GDM1 (cell line): ENCODE data around the gene TCFL5.

ENCODE experiments used
- DNase-seq: peaks from one replicate; lab custom pipeline; 2025; lab: John Stamatoyannopoulos, UW

Gene TCFL5

DNA sequence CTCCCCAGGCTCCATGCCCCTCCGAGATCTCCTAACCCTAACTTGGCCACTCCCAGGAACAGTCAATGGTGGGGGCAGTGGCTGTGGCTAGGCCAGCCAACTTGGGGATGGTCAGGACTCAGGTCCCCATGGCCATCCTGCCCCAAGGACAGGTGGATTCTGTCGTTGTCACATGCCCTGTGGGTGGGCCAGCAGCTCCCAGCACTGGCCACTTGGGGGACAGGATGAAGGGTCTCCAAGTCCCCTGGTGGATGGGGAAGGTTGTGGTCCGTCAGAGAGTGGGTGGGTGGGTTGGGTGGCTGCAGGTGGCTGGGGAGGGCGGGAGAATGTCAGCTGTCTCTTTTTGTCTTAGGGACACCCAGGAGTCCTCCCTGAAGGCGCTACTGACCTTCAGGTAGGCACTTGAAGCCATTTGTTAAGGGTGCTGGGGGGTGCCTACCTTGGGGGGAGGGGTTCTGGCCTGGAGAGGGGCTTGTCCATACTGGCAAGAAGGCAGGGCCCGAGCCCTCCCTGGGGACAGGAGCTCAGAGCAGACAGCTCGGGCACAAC, 39.3 kb downstream of the TCFL5 start:
- DNase-seq, result no peak

GRCh38 chr20:62821726-62822210, 39.9 kb downstream of the TCFL5 start:
- DNase-seq, result no peak

- no peak for DNase-seq
These were observed 40.5 kb downstream of the TCFL5 start for GRCh38 chr20:62820962-62821725.

- no peak for DNase-seq
These were observed 41.2 kb downstream of the TCFL5 start for GRCh38 chr20:62820208-62820961.

DNA sequence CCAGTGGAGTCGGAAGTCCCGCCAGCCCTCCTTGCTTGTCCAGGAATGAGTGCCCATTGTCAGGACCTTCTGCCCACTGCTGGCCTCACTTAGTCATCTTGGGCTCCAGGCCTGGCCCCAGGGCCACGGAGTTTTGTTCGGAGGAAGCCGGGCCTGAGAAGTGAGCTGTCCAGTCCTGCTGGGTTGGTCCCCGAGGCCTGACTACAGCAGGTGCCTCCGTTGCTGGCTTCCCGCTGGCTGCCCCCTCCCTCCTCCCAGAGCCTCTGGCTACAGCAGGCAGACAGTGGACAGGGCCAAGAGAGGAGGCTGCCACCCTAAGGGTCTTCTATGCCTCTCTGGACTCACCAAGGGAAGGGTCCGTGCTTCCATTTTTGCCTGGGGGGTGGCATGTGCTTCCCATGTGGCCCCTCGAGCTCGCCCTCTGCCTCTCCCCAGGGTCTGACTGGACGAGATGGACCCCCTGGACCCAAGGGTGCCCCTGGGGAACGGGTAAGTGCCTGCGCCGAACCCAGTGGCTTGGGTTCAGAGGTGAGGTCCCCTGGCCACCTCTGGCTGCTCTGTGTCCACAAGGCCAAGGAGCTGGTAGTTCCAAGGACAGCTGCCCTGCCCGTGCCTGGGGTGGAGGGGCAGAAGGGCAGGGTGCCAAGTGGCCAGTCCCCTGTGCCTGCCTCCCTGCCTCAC, 42.0 kb downstream of the TCFL5 start:
- no peak for DNase-seq

GRCh38 chr20:62818592-62819493, 42.8 kb downstream of the TCFL5 start:
- no peak for DNase-seq

DNA sequence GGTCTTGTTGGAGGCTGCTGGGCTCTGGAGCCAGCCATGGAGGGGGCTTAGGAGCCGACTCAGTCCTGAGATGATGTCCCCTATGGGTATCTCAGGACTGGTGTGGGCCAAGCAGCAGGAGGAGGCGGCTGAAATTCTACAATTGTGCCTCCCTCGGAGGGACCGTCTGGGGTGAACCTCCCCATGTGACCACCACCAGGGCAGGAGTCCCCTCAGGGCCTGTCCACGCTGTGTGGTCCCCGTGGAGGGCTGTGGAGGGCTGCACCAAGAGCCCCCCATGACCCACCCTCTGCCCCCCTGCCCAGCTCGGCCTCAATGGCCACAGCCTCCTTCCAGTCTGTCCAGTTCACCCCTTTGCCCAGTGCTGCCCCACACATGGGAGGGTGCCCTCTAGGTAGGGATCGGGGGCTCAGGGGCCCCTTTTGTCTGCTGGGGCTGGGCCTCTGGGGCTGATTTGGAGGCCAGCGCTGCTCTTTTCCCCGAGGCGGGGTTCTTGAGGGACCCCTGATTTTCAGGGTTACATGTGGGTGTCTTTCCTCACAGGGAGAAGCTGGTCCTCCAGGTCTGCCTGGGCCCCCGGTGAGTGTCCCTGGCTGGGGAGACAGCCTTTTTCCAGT, 43.5 kb downstream of the TCFL5 start:
- DNase-seq, result no peak

- DNase-seq, result no peak
These were observed 44.4 kb downstream of the TCFL5 start, which contains the start of gene COL9A3 for GRCh38 chr20:62816884-62817873. Gene COL9A3 (plus strand): TSS chr20:62817050. CDS start chr20:62817065, 15 bp downstream.

DNA sequence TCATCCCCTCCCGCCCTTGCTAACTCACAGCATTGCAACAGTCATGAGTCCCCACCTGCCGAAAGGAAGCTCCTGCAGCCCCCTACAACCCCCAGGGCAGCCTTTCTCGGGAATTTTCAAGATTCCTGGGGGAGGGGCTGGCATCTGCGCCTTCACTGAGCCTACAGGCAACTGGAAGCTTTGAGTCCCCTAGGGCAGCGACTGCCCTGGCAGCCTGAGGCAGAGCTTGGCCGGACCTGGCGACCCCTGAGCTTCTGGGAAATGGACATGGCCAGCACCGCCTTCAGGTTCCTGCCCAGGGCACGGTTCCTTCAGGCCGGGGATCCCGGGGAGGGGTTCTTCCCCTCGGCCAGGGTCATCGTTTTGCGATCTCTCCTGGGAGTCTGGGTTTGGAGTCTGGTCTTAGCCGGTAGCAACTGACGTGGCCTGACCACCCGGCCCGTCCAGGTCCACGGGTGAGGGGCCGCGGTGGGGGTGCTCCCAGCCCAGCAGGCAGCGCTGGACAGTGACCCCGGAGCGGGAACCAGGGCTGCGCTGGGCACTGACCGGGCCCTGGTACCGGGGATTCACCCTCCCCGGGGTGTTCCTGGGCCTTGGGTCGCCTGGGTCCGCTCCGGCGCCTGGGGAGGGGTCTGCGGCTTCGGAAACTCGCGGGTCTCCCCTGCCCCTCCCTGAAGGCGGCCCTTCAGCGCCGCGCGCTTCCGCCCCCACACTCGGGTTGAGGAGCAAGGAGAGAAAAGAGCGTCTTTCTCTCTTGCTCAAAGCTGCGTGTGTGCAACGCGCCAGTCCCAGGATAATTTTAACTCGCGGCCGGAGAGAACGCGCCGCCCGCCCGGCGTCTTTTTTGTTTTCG, 45.4 kb downstream of the TCFL5 start:
- no peak for DNase-seq

- no peak for DNase-seq
These were observed 46.3 kb downstream of the TCFL5 start for GRCh38 chr20:62815066-62815991.

DNA sequence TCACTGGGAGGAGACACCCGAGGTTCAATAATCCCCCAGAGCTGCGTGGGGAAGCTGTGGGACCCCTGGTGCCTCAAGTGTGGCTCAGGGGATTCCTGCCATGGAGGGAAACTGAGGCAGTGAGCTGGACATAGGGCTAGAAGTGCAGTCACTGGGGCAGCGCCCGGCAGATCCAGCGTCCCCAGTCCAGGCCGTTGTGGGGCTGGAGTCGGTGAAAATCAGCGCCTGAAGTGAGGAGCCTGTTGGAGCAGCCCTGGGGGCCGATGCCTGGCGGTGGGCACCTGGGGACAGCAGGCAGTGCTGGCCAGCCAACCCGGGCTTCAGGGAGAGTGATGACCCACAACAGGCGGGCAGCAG, 46.9 kb downstream of the TCFL5 start:
- no peak for DNase-seq

GRCh38 chr20:62814060-62814708, 47.4 kb downstream of the TCFL5 start:
- no peak for DNase-seq

DNA sequence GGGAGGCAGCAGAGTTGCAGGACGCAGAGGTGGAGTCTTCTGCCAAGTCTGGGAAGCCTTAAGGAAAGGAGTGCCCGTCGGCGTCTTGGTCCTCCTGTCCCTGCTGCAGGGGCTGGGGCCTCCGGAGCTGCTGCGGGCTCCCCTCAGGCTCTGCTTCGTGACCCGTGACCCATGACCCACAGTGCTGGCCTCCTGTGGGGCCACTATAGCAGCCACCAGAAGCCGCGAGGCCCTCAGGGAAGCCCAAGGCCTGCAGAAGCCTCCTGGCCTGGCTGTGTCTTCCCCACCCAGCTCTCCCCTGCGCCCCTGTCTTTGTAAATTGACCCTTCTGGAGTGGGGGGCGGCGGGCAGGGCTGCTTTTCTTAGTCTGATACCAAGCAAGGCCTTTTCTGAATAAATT, 48.0 kb downstream of the TCFL5 start:
- no peak for DNase-seq

- DNase-seq, result no peak
These were observed 48.8 kb downstream of the TCFL5 start for GRCh38 chr20:62812907-62813200.

DNA sequence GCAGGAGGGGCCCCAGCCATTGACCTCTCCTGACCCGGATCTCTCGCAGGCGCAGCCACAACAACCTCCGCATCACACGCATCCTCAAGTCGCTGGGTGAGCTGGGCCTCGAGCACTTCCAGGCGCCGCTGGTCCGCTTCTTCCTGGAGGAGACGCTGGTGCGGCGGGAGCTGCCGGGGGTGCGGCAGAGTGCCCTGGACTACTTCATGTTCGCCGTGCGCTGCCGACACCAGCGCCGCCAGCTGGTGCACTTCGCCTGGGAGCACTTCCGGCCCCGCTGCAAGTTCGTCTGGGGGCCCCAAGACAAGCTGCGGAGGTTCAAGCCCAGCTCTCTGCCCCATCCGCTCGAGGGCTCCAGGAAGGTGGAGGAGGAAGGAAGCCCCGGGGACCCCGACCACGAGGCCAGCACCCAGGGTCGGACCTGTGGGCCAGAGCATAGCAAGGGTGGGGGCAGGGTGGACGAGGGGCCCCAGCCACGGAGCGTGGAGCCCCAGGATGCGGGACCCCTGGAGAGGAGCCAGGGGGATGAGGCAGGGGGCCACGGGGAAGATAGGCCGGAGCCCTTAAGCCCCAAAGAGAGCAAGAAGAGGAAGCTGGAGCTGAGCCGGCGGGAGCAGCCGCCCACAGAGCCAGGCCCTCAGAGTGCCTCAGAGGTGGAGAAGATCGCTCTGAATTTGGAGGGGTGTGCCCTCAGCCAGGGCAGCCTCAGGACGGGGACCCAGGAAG, 49.3 kb downstream of the TCFL5 start:
- no peak for DNase-seq

DNA sequence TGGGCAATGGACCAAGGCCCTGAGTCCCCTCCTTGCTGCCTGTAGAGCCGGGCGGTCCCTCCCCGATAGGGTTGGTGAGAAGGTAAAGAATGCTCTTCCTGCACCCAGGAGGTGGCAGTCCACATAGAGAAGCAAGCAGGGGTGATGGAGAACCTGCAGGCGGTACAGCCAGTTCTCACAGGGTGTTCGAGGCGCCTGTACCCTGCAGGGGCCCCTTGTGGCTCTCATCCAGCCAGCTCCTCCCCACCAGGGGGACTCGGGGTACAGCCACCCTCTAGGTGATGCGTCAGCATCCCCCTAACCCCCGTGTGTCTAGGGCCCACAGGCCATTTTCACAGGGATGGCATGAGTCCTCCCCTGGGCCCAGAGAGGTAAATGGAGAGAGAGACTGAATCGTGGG, 49.9 kb downstream of the TCFL5 start:
- no peak for DNase-seq

GRCh38 chr20:62811320-62811719, 50.3 kb downstream of the TCFL5 start:
- no peak for DNase-seq
